Mesenchymal stem cell (in vitro differentiated cells and primary cell): ENCODE measurements around the gene UBTD2.

ENCODE experiments used
- DNase-seq: peaks from one replicate; pipeline ENCODE4 v3.0.0-alpha.2; 2013
- H2AFZ ChIP-seq: one replicate; pipeline ENCODE4 v1.6.1; 2013; ENCODE audit warnings: low read depth, mild to moderate bottlenecking, control low read depth, inconsistent platforms, low read length, moderate library complexity
- H2AK5ac ChIP-seq: 2 replicates; pipeline ENCODE4 v1.6.1; 2013; ENCODE audit warnings: low read length, moderate library complexity, mild to moderate bottlenecking, inconsistent platforms; ENCODE audit not compliant: severe bottlenecking
- H2BK120ac ChIP-seq: one replicate; pipeline ENCODE4 v1.6.1; 2013; ENCODE audit warnings: low read depth, mild to moderate bottlenecking, inconsistent platforms, low read length, moderate library complexity
- H2BK12ac ChIP-seq, 2 experiments: one replicate each; pipeline ENCODE4 v1.6.1; 2013; ENCODE audit warnings: inconsistent platforms in 2 of 2, low read length in 2 of 2, mild to moderate bottlenecking in 2 of 2, moderate library complexity in 2 of 2, control low read depth in 1 of 2
- H2BK15ac ChIP-seq: one replicate; pipeline ENCODE4 v1.6.1; 2013; ENCODE audit warnings: mild to moderate bottlenecking, low read depth, inconsistent platforms; ENCODE audit not compliant: poor library complexity, severe bottlenecking
- H2BK5ac ChIP-seq: 2 replicates; pipeline ENCODE4 v1.6.1; 2013; ENCODE audit warnings: low read depth, mild to moderate bottlenecking, low read length, control low read depth, inconsistent platforms; ENCODE audit not compliant: poor library complexity, severe bottlenecking
- H3K14ac ChIP-seq, 2 experiments: one replicate each; pipeline ENCODE4 v1.6.1; 2013; ENCODE audit warnings: inconsistent platforms in 2 of 2, low read length in 2 of 2, control low read depth in 1 of 2, mild to moderate bottlenecking in 1 of 2, moderate library complexity in 1 of 2
- H3K18ac ChIP-seq, 2 experiments: one replicate each; pipeline ENCODE4 v1.6.1; 2013; ENCODE audit warnings: inconsistent platforms in 2 of 2, low read length in 2 of 2, control low read depth in 1 of 2, low read depth in 1 of 2, mild to moderate bottlenecking in 1 of 2
- H3K23ac ChIP-seq, 2 experiments: one replicate each; pipeline ENCODE4 v1.6.1; 2013; ENCODE audit warnings: inconsistent platforms in 2 of 2, low read length in 2 of 2, mild to moderate bottlenecking in 2 of 2, moderate library complexity in 2 of 2, control low read depth in 1 of 2
- H3K27ac ChIP-seq: 2 replicates; pipeline ENCODE4 v1.5.1; 2013; ENCODE audit warnings: mild to moderate bottlenecking, moderate library complexity, low read length, control low read depth, inconsistent platforms; ENCODE audit not compliant: poor library complexity, severe bottlenecking
- H3K27me3 ChIP-seq, 2 experiments: 2 replicates each; pipeline versions ENCODE4 v1.6.1 to v1.7.0; 2013; ENCODE audit warnings: low read length in 2 of 2, mild to moderate bottlenecking in 2 of 2, moderate library complexity in 2 of 2, control low read depth in 1 of 2, inconsistent platforms in 1 of 2; ENCODE audit not compliant: control insufficient read depth in 1 of 2, insufficient read depth in 1 of 2
- H3K36me3 ChIP-seq, 2 experiments: 2 replicates each; pipeline versions ENCODE4 v1.6.1 to v1.7.0; 2013; ENCODE audit warnings: low read length in 2 of 2, control low read depth in 1 of 2, inconsistent platforms in 1 of 2, low read depth in 1 of 2, mild to moderate bottlenecking in 1 of 2; ENCODE audit not compliant: insufficient read depth in 2 of 2, control insufficient read depth in 1 of 2
- H3K4ac ChIP-seq, 2 experiments: one replicate each; pipeline ENCODE4 v1.6.1; 2013; ENCODE audit warnings: inconsistent platforms in 2 of 2, low read length in 2 of 2, mild to moderate bottlenecking in 2 of 2, moderate library complexity in 2 of 2, control low read depth in 1 of 2, low read depth in 1 of 2
- H3K4me1 ChIP-seq: 2 replicates; pipeline ENCODE4 v1.6.1; 2013; ENCODE audit warnings: low read depth, low read length, control low read depth; ENCODE audit not compliant: control insufficient read depth, insufficient read depth
- H3K4me2 ChIP-seq: 2 replicates; pipeline ENCODE4 v1.6.1; 2013; ENCODE audit warnings: low read length, mild to moderate bottlenecking, inconsistent platforms; ENCODE audit not compliant: poor library complexity, severe bottlenecking
- H3K4me3 ChIP-seq, 2 experiments: 2 replicates each; pipeline versions ENCODE4 v1.5.1 to v1.7.0; 2013; ENCODE audit warnings: low read length in 2 of 2, mild to moderate bottlenecking in 2 of 2, control low read depth in 1 of 2, low read depth in 1 of 2; ENCODE audit not compliant: insufficient read depth in 1 of 2
- H3K79me1 ChIP-seq: replicated peaks from 2 replicates; pipeline ENCODE4 v1.6.1; 2013; ENCODE audit warnings: mild to moderate bottlenecking, control low read depth, low read length, inconsistent platforms; ENCODE audit not compliant: poor library complexity, severe bottlenecking
- H3K9ac ChIP-seq: 2 replicates; pipeline ENCODE4 v1.7.0; 2013; ENCODE audit warnings: mild to moderate bottlenecking, low read length, moderate library complexity
- H3K9me3 ChIP-seq: 2 replicates; pipeline ENCODE4 v1.7.0; 2013; ENCODE audit warnings: mild to moderate bottlenecking, low read length; ENCODE audit not compliant: control insufficient read depth
- H4K8ac ChIP-seq: one replicate; pipeline ENCODE4 v1.6.1; 2013; ENCODE audit warnings: inconsistent platforms, mild to moderate bottlenecking, low read length, moderate library complexity
- H4K91ac ChIP-seq: one replicate; pipeline ENCODE4 v1.6.1; 2013; ENCODE audit warnings: mild to moderate bottlenecking, low read length, inconsistent platforms
- WGBS: methylation state at CpG from one replicate; pipeline ENCODE4 v1.1.7; 2013; ENCODE audit warnings: mixed read lengths; 5-methylcytosine and 5-hydroxymethylcytosine counted together

UBTD2 gene

DNA sequence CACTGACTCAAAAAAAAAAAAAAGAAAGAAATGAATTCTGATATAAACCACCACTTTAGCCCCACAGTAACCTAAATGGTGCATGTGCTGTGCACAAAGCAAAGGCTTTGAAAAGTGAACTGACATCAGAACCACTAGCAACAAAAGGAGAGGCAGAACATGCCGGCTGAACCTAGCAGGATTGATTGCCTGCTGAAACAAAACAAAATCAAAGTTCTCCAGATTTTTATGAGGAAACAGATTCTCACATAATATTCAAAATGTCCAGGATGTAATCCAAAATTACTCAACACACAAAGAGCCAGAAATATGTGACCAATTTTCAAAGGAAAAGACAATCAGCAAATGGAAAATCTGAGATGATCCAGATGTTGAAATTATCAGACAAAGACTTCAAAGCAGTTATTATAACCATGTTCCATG, 37.9 kb downstream of the UBTD2 start:
- Histone ChIP-seq H3K4ac (no peak overlapping the region), H3K4me3 (no peak overlapping the region), H3K9me3 (no peaks in the 10 kb centered on the region), H3K36me3 (peaks cover 0 to 2% of the 10 kb centered on the region in 2 experiments), H2BK12ac (no peak overlapping the region), H3K79me1 (peaks cover 17% of the 10 kb centered on the region), H4K8ac (no peak overlapping the region), H2BK120ac (no peak overlapping the region), H3K18ac (no peak overlapping the region), H3K9ac (peak overlapping the region; percentile 53), H3K27ac (no peak overlapping the region), H3K14ac (no peak overlapping the region), H4K91ac (no peak overlapping the region), H3K4me1 (peaks cover 2% of the 10 kb centered on the region), H3K27me3 (no peaks in the 10 kb centered on the region), H2AFZ (no peak overlapping the region), H2AK5ac (no peak overlapping the region), H2BK5ac (no peak overlapping the region), H3K23ac (no peak overlapping the region), H3K4me2 (no peak overlapping the region), H2BK15ac (no peak overlapping the region)
- DNase-seq = no peak
- WGBS = 93% methylated on average over 1 of the region's 1 CpG

DNA sequence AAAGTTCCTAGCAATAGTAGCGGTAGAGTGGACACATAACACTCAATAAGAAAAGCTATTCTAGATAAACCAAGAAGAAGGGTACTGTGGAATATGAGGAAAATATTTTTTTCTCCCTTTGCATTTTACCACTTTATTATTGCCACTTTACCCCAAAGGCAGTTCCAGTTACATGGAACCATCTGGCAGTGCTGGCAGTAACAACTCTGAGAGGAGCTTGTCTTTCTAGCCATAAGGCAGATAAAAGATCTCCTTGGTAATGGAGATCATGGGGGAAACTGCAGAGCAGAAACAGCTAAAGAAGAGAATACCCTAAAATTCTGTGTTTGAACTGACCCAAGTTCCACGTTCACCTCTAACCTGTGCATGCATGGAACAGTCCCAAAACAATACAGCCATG, 38.5 kb downstream of the UBTD2 start:
- H3K79me1 ChIP-seq = peaks cover 17% of the 10 kb centered on the region
- no peak overlapping the region for H3K18ac ChIP-seq
- H3K4me1 ChIP-seq = peaks cover 2% of the 10 kb centered on the region
- peak overlapping the region; percentile 53 for H3K9ac ChIP-seq
- no peak for DNase-seq
- no peak overlapping the region for H4K91ac ChIP-seq
- no peak overlapping the region for H3K27ac ChIP-seq
- no peak overlapping the region for H2AFZ ChIP-seq
- H3K4ac ChIP-seq = no peak overlapping the region
- H3K23ac ChIP-seq = no peak overlapping the region
- H3K4me2 ChIP-seq = no peak overlapping the region
- no peak overlapping the region for H2BK120ac ChIP-seq
- no peak overlapping the region for H2AK5ac ChIP-seq
- no peak overlapping the region for H2BK12ac ChIP-seq
- H4K8ac ChIP-seq = no peak overlapping the region
- WGBS = 92% methylated on average over 1 of the region's 2 CpGs
- H3K27me3 ChIP-seq = no peaks in the 10 kb centered on the region
- H2BK15ac ChIP-seq = no peak overlapping the region
- peaks cover 0 to 2% of the 10 kb centered on the region in 2 experiments for H3K36me3 ChIP-seq
- H3K14ac ChIP-seq = no peak overlapping the region
- no peaks in the 10 kb centered on the region for H3K9me3 ChIP-seq
- H3K4me3 ChIP-seq = no peak overlapping the region
- H2BK5ac ChIP-seq = no peak overlapping the region

DNA sequence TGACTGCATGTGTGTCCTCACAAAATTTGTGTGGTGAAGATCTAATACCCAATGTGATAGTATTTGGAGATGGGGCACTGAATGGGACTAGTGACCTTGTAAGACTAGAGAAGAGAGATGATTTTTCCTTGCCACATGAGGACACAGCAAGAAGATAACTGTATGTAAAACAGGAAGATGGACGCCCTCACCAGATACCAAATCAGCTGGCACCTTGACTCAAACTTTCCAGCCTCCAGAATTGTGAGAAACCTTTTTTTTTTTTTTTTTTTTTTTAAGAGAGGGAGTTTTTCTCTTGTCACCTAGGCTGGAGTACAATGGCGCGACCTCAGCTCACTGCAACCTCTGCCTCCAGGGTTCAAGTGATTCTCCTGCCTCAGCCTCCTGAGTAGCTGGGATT, 40.3 kb downstream of the UBTD2 start:
- no peaks in the 10 kb centered on the region for H3K4me1 ChIP-seq
- H4K91ac ChIP-seq = no peak overlapping the region
- no peak for DNase-seq
- no peak overlapping the region for H2AFZ ChIP-seq
- no peak overlapping the region for H2BK15ac ChIP-seq
- H2BK12ac ChIP-seq = no peak overlapping the region
- WGBS = 100% methylated on average over 2 of the region's 3 CpGs
- no peak overlapping the region for H3K23ac ChIP-seq
- H3K27me3 ChIP-seq = no peaks in the 10 kb centered on the region
- H3K18ac ChIP-seq = no peak overlapping the region
- no peak overlapping the region for H2AK5ac ChIP-seq
- H3K4me3 ChIP-seq = no peak overlapping the region
- H3K14ac ChIP-seq = no peak overlapping the region
- H3K27ac ChIP-seq = no peak overlapping the region
- no peak overlapping the region for H2BK5ac ChIP-seq
- H3K4me2 ChIP-seq = no peak overlapping the region
- no peak overlapping the region for H3K4ac ChIP-seq
- H2BK120ac ChIP-seq = no peak overlapping the region
- no peaks in the 10 kb centered on the region for H3K9me3 ChIP-seq
- no peak overlapping the region for H4K8ac ChIP-seq
- peaks cover 14% of the 10 kb centered on the region for H3K79me1 ChIP-seq
- H3K9ac ChIP-seq = no peak overlapping the region
- no peaks in the 10 kb centered on the region for H3K36me3 ChIP-seq

DNA sequence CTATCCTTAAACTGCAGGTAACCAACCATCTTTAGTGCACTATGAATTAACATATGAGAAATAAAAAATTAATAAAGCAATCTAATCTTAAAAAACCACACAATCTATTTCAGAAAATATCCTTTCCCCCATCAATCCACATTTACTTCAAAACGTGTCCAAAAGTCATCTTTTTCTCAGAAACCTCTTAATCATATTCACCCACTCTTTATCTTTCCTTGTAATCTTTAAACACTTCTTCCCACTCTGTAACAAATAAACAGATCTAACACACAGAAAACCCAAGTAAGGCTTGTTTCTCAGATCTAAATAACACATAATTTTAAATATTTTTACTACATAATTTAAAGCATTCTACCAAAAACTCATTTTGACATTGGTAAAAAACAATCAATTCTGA, 45.2 kb downstream of the UBTD2 start:
- H2BK5ac ChIP-seq = no peak overlapping the region
- H3K4me2 ChIP-seq = no peak overlapping the region
- H3K79me1 ChIP-seq = peaks cover 10% of the 10 kb centered on the region
- no peak overlapping the region for H2BK15ac ChIP-seq
- H3K4me3 ChIP-seq = no peak overlapping the region
- no peak overlapping the region for H4K91ac ChIP-seq
- peaks cover 0 to 8% of the 10 kb centered on the region in 2 experiments for H3K36me3 ChIP-seq
- no peak overlapping the region for H3K4ac ChIP-seq
- no peak overlapping the region for H2AFZ ChIP-seq
- peaks cover 1% of the 10 kb centered on the region for H3K4me1 ChIP-seq
- H2BK12ac ChIP-seq = no peak overlapping the region
- no peak for DNase-seq
- no peak overlapping the region for H4K8ac ChIP-seq
- no peak overlapping the region for H3K18ac ChIP-seq
- no peak overlapping the region for H3K14ac ChIP-seq
- H2AK5ac ChIP-seq = no peak overlapping the region
- H3K27ac ChIP-seq = no peak overlapping the region
- no peak overlapping the region for H2BK120ac ChIP-seq
- WGBS = 57% methylated on average over 1 of the region's 1 CpG
- no peak overlapping the region for H3K9ac ChIP-seq
- H3K23ac ChIP-seq = no peak overlapping the region
- H3K27me3 ChIP-seq = no peaks in the 10 kb centered on the region
- H3K9me3 ChIP-seq = no peaks in the 10 kb centered on the region
